ENCODE results near the gene SLC24A4.

DNA sequence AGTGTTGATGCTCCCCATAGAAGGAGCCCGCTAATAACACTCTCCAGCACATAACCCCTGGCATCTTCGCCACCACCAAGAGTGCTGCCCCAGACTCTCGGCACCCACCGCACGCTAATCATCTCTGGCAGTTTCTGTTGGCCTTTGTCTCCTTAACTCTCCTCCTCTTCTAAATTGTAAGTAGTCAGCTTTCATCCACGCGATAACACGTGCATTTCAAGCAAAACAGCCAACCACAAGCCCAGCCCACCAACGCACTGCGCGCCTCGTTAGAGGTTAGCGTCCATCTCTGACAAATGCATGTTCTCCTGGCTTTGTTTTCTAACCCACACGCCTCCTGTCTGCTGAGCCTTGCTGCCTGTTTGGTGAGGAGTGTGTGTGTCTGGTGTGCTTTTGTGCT is 129.5 kb downstream of the SLC24A4 start:
- TF ChIP-seq, protein P1, sequence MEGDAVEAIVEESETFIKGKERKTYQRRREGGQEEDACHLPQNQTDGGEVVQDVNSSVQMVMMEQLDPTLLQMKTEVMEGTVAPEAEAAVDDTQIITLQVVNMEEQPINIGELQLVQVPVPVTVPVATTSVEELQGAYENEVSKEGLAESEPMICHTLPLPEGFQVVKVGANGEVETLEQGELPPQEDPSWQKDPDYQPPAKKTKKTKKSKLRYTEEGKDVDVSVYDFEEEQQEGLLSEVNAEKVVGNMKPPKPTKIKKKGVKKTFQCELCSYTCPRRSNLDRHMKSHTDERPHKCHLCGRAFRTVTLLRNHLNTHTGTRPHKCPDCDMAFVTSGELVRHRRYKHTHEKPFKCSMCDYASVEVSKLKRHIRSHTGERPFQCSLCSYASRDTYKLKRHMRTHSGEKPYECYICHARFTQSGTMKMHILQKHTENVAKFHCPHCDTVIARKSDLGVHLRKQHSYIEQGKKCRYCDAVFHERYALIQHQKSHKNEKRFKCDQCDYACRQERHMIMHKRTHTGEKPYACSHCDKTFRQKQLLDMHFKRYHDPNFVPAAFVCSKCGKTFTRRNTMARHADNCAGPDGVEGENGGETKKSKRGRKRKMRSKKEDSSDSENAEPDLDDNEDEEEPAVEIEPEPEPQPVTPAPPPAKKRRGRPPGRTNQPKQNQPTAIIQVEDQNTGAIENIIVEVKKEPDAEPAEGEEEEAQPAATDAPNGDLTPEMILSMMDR (IDR thresholded peaks at IDR 0.05): no peak
- no peak for TF ChIP-seq POLR2A (IDR thresholded peaks at IDR 0.05)

All from uterus (tissue), 2 donors.